ENCODE measurements around the gene FLCN. TPM values are rescaled to one million over a fixed set of nuclear protein-coding genes. Genes with fewer than 3 reads are reported as not detected.
"Not testable (repeated sequence)": the region's sequence is repeated elsewhere in the genome, so short reads cannot be mapped to it uniquely, and the experiment has no call there.

FLCN gene, protein sequence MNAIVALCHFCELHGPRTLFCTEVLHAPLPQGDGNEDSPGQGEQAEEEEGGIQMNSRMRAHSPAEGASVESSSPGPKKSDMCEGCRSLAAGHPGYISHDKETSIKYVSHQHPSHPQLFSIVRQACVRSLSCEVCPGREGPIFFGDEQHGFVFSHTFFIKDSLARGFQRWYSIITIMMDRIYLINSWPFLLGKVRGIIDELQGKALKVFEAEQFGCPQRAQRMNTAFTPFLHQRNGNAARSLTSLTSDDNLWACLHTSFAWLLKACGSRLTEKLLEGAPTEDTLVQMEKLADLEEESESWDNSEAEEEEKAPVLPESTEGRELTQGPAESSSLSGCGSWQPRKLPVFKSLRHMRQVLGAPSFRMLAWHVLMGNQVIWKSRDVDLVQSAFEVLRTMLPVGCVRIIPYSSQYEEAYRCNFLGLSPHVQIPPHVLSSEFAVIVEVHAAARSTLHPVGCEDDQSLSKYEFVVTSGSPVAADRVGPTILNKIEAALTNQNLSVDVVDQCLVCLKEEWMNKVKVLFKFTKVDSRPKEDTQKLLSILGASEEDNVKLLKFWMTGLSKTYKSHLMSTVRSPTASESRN
- 82.0 TPM for total RNA-seq

GRCh38 chr17:17237026-17237799, at the start of gene FLCN:
Gene FLCN, minus strand, starts transcription at chr17:17237168. Its CDS starts 9,031 bp downstream, at chr17:17228137.
- TF ChIP-seq, protein P1, sequence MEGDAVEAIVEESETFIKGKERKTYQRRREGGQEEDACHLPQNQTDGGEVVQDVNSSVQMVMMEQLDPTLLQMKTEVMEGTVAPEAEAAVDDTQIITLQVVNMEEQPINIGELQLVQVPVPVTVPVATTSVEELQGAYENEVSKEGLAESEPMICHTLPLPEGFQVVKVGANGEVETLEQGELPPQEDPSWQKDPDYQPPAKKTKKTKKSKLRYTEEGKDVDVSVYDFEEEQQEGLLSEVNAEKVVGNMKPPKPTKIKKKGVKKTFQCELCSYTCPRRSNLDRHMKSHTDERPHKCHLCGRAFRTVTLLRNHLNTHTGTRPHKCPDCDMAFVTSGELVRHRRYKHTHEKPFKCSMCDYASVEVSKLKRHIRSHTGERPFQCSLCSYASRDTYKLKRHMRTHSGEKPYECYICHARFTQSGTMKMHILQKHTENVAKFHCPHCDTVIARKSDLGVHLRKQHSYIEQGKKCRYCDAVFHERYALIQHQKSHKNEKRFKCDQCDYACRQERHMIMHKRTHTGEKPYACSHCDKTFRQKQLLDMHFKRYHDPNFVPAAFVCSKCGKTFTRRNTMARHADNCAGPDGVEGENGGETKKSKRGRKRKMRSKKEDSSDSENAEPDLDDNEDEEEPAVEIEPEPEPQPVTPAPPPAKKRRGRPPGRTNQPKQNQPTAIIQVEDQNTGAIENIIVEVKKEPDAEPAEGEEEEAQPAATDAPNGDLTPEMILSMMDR (IDR thresholded peaks at IDR 0.05) = peak in 1 of 3 experiments; percentile 28
- TF ChIP-seq POLR2AphosphoS5 (IDR thresholded peaks at IDR 0.05; ENCODE audit: insufficient read depth in 1 of 2, low read depth in 1 of 2) (peak; percentile 97), POLR2A (IDR thresholded peaks at IDR 0.05) (peak in 1 of 2 donors; percentile 83)
- Histone ChIP-seq H3K9me3 (no peaks in the 10 kb centered on the region), H3K4me1 (peaks cover 34% of the 10 kb centered on the region), H3K27ac (peak within 1 kb of the TSS; percentile 94), H3K27me3 (no peaks in the 10 kb centered on the region), H3K36me3 (peaks cover 0 to 4% of the 10 kb centered on the region in 2 donors), H3K4me3 (peak within 1 kb of the TSS; percentile 97 to 100)
- intact Hi-C loops (cut with DNase I) = no loop called here
- DNase-seq (ENCODE audit: extremely low spot score in 2 of 2) = peak in 1 of 2 donors; percentile 93

DNA sequence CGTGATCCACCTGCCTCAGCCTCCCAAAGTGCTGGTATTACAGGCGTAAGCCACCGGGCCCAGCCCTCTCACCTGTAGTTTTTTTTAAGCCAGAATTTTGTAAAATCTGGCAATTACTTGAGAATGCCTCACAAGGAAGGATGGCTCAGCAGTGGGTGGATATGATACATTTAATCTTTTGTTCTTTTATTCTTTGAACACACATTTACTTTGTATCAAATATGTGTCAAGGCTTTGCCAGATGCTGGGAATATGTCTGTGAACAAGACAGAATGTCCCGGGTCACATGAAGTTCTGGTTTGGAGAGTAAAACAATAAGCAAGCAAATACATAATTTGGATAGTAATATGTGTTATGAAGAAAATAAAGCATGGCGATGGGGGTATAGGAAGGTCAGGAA, 49.0 kb upstream of the FLCN start:
- no peak for TF ChIP-seq POLR2A (IDR thresholded peaks at IDR 0.05)
- TF ChIP-seq, protein P1 (IDR thresholded peaks at IDR 0.05) = no peak
- no peak for TF ChIP-seq POLR2AphosphoS5 (IDR thresholded peaks at IDR 0.05; ENCODE audit: insufficient read depth in 1 of 2, low read depth in 1 of 2)
- Histone ChIP-seq H3K4me3 (no peak overlapping the region), H3K36me3 (no peaks in the 10 kb centered on the region), H3K27me3 (no peaks in the 10 kb centered on the region), H3K4me1 (no peaks in the 10 kb centered on the region), H3K9me3 (no peaks in the 10 kb centered on the region), H3K27ac (no peak overlapping the region)
- intact Hi-C loops (cut with DNase I) = no loop called here
- DNase-seq (ENCODE audit: extremely low spot score in 2 of 2) = no peak

- H3K36me3 ChIP-seq = peaks cover 0 to under 1% of the 10 kb centered on the region in 2 donors
- peak; percentile 97 to 98 for DNase-seq (ENCODE audit: extremely low spot score in 2 of 2)
- peak within 1 kb of the TSS; percentile 81 to 93 for H3K4me3 ChIP-seq
- no peaks in the 10 kb centered on the region for H3K27me3 ChIP-seq
- no peaks in the 10 kb centered on the region for H3K9me3 ChIP-seq
- H3K27ac ChIP-seq = peak within 1 kb of the TSS; percentile 93
- TF ChIP-seq POLR2AphosphoS5 (IDR thresholded peaks at IDR 0.05; ENCODE audit: insufficient read depth in 1 of 2, low read depth in 1 of 2) (peak; percentile 63 to 95), POLR2A (IDR thresholded peaks at IDR 0.05) (peak in 1 of 2 donors; percentile 61)
- TF ChIP-seq, protein P1 (IDR thresholded peaks at IDR 0.05) = no peak
- H3K4me1 ChIP-seq = peaks cover 21% of the 10 kb centered on the region
- intact Hi-C loops (cut with DNase I) = no loop called here
These were observed 43.9 kb upstream of the FLCN start, which contains the start of gene COPS3 for GRCh38 chr17:17280613-17281549. Gene COPS3, minus strand, starts transcription at chr17:17281246. Its CDS starts 60 bp downstream, at chr17:17281186.

DNA sequence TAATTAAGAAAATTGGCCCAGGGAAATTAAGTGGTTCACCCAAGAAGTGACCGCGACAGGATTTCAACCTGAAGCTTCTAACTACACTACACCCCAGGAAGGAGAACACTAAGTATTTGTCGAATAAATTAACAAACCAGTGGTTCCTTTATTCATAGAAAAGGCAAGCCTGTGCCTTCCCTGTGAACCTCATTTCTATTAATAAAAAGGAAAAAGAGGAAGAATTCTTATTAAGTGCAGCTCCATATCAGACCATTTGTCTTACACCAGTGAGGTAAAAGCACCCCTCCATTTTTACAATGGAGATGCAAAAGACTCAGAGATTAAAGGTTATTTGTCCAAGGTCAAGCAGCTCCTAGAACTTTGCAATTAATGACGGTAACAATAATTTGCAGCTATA, 42.3 kb upstream of the FLCN start:
- no peak for DNase-seq (ENCODE audit: extremely low spot score in 2 of 2)
- TF ChIP-seq POLR2AphosphoS5 (IDR thresholded peaks at IDR 0.05; ENCODE audit: insufficient read depth in 1 of 2, low read depth in 1 of 2) (no peak), POLR2A (IDR thresholded peaks at IDR 0.05) (no peak)
- TF ChIP-seq, protein P1 (IDR thresholded peaks at IDR 0.05) = no peak
- H3K4me3 ChIP-seq = peak overlapping the region in 1 of 2 donors; percentile 93
- no peak overlapping the region for H3K27ac ChIP-seq
- H3K4me1 ChIP-seq = peaks cover 21% of the 10 kb centered on the region
- peaks cover 0 to 10% of the 10 kb centered on the region in 2 donors for H3K36me3 ChIP-seq
- intact Hi-C loops (cut with DNase I) = no loop called here
- no peaks in the 10 kb centered on the region for H3K9me3 ChIP-seq
- H3K27me3 ChIP-seq = no peaks in the 10 kb centered on the region

DNA sequence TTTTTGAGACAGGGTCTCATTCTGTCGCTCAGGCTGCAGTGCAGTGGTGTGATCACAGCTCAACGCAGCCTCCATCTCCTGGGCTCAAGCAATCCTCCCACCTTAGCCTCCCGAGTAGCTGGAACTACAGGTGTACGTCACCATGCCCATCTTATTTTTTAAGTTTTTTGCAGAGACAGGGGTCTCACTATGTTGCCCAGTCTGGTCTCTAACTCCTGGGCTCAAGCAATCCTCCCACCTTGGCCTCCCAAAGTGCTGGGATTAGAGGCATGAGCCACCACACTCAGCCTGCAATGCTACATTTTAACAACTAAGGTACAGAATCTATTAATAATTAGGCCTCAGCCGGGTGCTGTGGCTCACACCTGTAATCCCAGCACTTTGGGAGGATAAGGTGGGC, 40.5 kb upstream of the FLCN start:
- H3K4me3 ChIP-seq; intact Hi-C loops (cut with DNase I); DNase-seq (ENCODE audit: extremely low spot score in 2 of 2); H3K9me3 ChIP-seq; H3K27ac ChIP-seq; H3K27me3 ChIP-seq: not testable (repeated sequence)
- Histone ChIP-seq H3K4me1 (peaks cover 21% of the 10 kb centered on the region), H3K36me3 (peaks cover 0 to 24% of the 10 kb centered on the region in 2 donors)

Measured in vagina (tissue), 2 donors.